Caco-2 (cell line): ENCODE results near the gene KIAA2012. TPM values are rescaled to one million over a fixed set of nuclear protein-coding genes. Genes with fewer than 3 reads are reported as not detected.

Source experiments
- BruUV-seq: library from RNA; stranded (reverse); fragments of 400-500 nt; replicated peaks from 2 replicates; lab custom pipeline; 2021; lab: Mats Ljungman, UMichigan
- CTCF ChIA-PET: fragments of 300-600 bp; sonication (Branson Sonifier 250); formaldehyde crosslinking; loops from one replicate; lab custom pipeline; 2022; ENCODE audit warnings: antibody characterized with exemption; lab: Charles Lee
- POLR2A ChIA-PET: fragments of 300-600 bp; sonication (Branson Sonifier 250); formaldehyde crosslinking; loops from one replicate; lab custom pipeline; 2022; ENCODE audit warnings: antibody characterized with exemption; lab: Charles Lee
- DNase-seq, 2 experiments: peaks; one replicate each; pipeline versions ENCODE4 v3.0.0 to v3.0.0-alpha.2; 2020 to 2022
- H3K27me3 ChIP-seq: replicated peaks from 2 replicates; pipeline ENCODE4 v1.6.0; 2011; ENCODE audit warnings: low read length; ENCODE audit not compliant: control insufficient read depth, insufficient read depth
- H3K36me3 ChIP-seq: 2 replicates; pipeline ENCODE4 v1.5.1; 2011; ENCODE audit warnings: low read length; ENCODE audit not compliant: control insufficient read depth, insufficient read depth
- H3K4me1 ChIP-seq: fragments of 250-450 bp; sonication (Bioruptor Pico); 2 replicates; pipeline ENCODE4 v1.5.1; 2020; ENCODE audit warnings: mild to moderate bottlenecking
- H3K4me3 ChIP-seq: 2 replicates; pipeline ENCODE4 v1.5.1; 2011; ENCODE audit warnings: low read depth, mild to moderate bottlenecking, control low read depth, low read length
- H3K9me3 ChIP-seq: fragments of 250-450 bp; sonication (Bioruptor Pico); 2 replicates; pipeline ENCODE4 v1.5.1; 2020; ENCODE audit warnings: mild to moderate bottlenecking, moderate library complexity
- H3K27ac Mint-ChIP-seq: one replicate; pipeline ENCODE4 v1.8.0; 2022; ENCODE audit warnings: mixed read lengths; ENCODE audit not compliant: unreplicated experiment
- H3K27me3 Mint-ChIP-seq: one replicate; pipeline ENCODE4 v1.8.0; 2022; ENCODE audit warnings: mixed read lengths; ENCODE audit not compliant: insufficient read depth, unreplicated experiment
- H3K36me3 Mint-ChIP-seq: one replicate; pipeline ENCODE4 v1.8.0; 2022; ENCODE audit warnings: mild to moderate bottlenecking, mixed read lengths; ENCODE audit not compliant: insufficient read depth, unreplicated experiment
- H3K4me1 Mint-ChIP-seq: one replicate; pipeline ENCODE4 v1.8.0; 2022; ENCODE audit warnings: low read depth, mixed read lengths; ENCODE audit not compliant: unreplicated experiment
- H3K4me3 Mint-ChIP-seq: one replicate; pipeline ENCODE4 v1.8.0; 2022; ENCODE audit warnings: mild to moderate bottlenecking, moderate library complexity, mixed read lengths; ENCODE audit not compliant: unreplicated experiment
- H3K9me3 Mint-ChIP-seq: one replicate; pipeline ENCODE4 v1.8.0; 2022; ENCODE audit warnings: mixed read lengths; ENCODE audit not compliant: unreplicated experiment
- intact Hi-C: fragments of 100-400 bp; cut with micrococcal nuclease; formaldehyde crosslinking; loops from one replicate; pipeline ENCODE4 v1.10.0; 2022; ENCODE audit not compliant: unreplicated experiment
- total RNA-seq: library from RNA; stranded (reverse); gene quantifications from 2 replicates; pipeline ENCODE4 v1.2.3, GENCODE V29; 2022
- TF ChIP-seq, protein P1 (sequence below), 2 experiments: fragments of 200-600 bp in 1 of 2; IDR thresholded peaks; 1 replicate in 1 of 2; 2 replicates in 1 of 2; pipeline versions ENCODE4 v1.5.1 to v1.8.0; 2011 to 2022; ENCODE audit warnings: antibody characterized with exemption in 1 of 2, control low read depth in 1 of 2, inconsistent platforms in 1 of 2, low read depth in 1 of 2, low read length in 1 of 2, mild to moderate bottlenecking in 1 of 2, moderate library complexity in 1 of 2; ENCODE audit not compliant: insufficient read depth in 1 of 2, severe bottlenecking in 1 of 2, unreplicated experiment in 1 of 2

KIAA2012 gene
- total RNA-seq, 1 experiment from 2014 or later: 0.27 TPM

DNA sequence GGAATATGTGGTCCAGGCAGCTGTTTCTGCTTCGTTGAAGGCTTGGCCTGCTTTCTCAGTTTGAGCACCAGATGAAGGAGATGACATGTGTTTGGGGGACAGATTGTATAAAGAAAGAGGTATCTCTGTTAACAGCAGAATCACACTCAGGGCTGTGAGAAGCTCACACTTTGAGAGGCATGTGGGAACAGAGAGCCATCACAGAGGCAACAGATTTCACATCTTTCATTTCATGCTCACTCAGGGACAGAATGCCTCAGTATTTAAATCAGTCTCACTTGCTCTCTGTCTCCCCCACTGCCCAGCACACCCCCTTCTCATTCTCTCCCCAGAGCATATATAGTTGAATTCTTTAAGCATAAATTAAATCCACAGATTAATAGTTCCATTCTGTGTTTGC lies 37.4 kb downstream of the KIAA2012 start:
- H3K27me3 Mint-ChIP-seq: no peaks in the 10 kb centered on the region
- H3K36me3 Mint-ChIP-seq: no peaks in the 10 kb centered on the region
- POLR2A ChIA-PET: no interaction called here
- CTCF ChIA-PET: interaction anchor here (0.7 kb wide), 1 partner anchor 10 kb away, joined by 3 read pairs; no protein-coding TSS in a partner anchor
- no peak for DNase-seq
- intact Hi-C loops: no loop called here
- no peak overlapping the region for H3K4me3 Mint-ChIP-seq
- Histone ChIP-seq H3K4me3 (no peak overlapping the region), H3K4me1 (peaks cover 12% of the 10 kb centered on the region), H3K27me3 (no peaks in the 10 kb centered on the region), H3K9me3 (no peaks in the 10 kb centered on the region), H3K36me3 (no peaks in the 10 kb centered on the region)
- H3K27ac Mint-ChIP-seq: no peak overlapping the region
- H3K9me3 Mint-ChIP-seq: no peaks in the 10 kb centered on the region
- TF ChIP-seq, protein P1, sequence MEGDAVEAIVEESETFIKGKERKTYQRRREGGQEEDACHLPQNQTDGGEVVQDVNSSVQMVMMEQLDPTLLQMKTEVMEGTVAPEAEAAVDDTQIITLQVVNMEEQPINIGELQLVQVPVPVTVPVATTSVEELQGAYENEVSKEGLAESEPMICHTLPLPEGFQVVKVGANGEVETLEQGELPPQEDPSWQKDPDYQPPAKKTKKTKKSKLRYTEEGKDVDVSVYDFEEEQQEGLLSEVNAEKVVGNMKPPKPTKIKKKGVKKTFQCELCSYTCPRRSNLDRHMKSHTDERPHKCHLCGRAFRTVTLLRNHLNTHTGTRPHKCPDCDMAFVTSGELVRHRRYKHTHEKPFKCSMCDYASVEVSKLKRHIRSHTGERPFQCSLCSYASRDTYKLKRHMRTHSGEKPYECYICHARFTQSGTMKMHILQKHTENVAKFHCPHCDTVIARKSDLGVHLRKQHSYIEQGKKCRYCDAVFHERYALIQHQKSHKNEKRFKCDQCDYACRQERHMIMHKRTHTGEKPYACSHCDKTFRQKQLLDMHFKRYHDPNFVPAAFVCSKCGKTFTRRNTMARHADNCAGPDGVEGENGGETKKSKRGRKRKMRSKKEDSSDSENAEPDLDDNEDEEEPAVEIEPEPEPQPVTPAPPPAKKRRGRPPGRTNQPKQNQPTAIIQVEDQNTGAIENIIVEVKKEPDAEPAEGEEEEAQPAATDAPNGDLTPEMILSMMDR (IDR thresholded peaks at IDR 0.05; ENCODE audit: insufficient read depth in 1 of 2, low read depth in 1 of 2, low read length in 1 of 2, severe bottlenecking in 1 of 2, unreplicated experiment in 1 of 2): no peak
- H3K4me1 Mint-ChIP-seq: peaks cover 12% of the 10 kb centered on the region
- BruUV-seq: no TSS peak

DNA sequence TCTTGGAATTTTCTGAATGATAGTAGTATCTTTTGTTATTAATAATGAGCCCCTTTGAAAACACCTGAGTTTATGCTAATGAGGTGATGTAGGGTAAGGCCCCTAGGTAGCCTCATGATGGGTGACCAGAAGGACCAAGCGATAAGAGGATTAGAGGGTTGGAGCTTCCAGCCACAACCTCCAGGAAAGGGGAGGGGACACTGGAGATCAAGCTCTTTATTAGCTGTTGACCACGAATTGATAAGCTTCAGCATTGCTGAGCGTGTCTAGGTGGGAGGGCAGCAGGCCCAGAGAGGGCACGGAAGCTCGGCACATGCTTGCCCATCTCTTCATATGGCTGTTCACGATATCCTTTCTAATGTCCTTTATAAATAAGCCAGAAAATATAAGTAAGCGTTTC lies 39.0 kb downstream of the KIAA2012 start:
- Histone ChIP-seq H3K27me3 (no peaks in the 10 kb centered on the region), H3K4me3 (no peak overlapping the region), H3K4me1 (peaks cover 19% of the 10 kb centered on the region), H3K36me3 (no peaks in the 10 kb centered on the region), H3K9me3 (no peaks in the 10 kb centered on the region)
- Mint-ChIP-seq H3K36me3 (no peaks in the 10 kb centered on the region), H3K27me3 (no peaks in the 10 kb centered on the region), H3K9me3 (no peaks in the 10 kb centered on the region), H3K27ac (no peak overlapping the region), H3K4me1 (peaks cover 26% of the 10 kb centered on the region), H3K4me3 (no peak overlapping the region)
- TF ChIP-seq, protein P1 (IDR thresholded peaks at IDR 0.05; ENCODE audit: insufficient read depth in 1 of 2, low read depth in 1 of 2, low read length in 1 of 2, severe bottlenecking in 1 of 2, unreplicated experiment in 1 of 2): no peak
- DNase-seq: no peak
- ChIA-PET POLR2A (no interaction called here), CTCF (no interaction called here)
- intact Hi-C loops: loop anchor here (2.0 kb wide), 1 partner anchor 23 kb away; no protein-coding TSS in a partner anchor
- BruUV-seq: no TSS peak

DNA sequence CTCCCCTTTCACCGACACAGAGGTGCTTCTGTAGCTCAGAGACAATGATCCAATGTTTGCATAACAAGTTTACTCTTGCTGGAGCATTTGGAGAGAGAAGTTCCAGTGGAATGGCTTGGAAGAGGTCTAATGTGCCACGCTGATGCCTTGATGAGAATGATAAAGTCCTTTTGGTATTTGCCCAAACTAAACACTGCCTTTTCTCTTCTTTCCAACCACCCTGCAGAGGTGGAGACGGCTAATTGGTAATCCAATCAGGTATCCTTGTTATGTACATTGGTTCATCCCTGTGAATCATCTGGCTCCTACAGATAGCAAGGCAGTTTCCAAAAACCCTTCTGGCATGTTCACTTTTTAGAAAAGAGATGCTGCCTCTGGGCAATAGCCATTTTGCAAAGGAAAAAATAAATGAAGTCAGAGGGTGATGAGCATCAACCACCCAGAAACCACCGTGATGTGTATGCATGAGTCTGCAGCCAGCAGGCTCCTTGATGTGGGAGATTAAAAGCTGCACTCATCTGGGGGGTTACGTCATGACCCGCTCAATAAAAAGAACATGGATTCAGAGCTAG lies 40.6 kb downstream of the KIAA2012 start:
- CTCF ChIA-PET: interaction anchor here (0.8 to 1.5 kb wide), 2 partner anchors 45 to 253 kb away, joined by 3 to 4 read pairs; no protein-coding TSS in a partner anchor
- Histone ChIP-seq H3K36me3 (no peaks in the 10 kb centered on the region), H3K4me1 (peaks cover 19% of the 10 kb centered on the region), H3K27me3 (no peaks in the 10 kb centered on the region), H3K4me3 (no peak overlapping the region), H3K9me3 (no peaks in the 10 kb centered on the region)
- BruUV-seq: no TSS peak
- H3K4me1 Mint-ChIP-seq: peaks cover 26% of the 10 kb centered on the region
- TF ChIP-seq, protein P1 (IDR thresholded peaks at IDR 0.05; ENCODE audit: insufficient read depth in 1 of 2, low read depth in 1 of 2, low read length in 1 of 2, severe bottlenecking in 1 of 2, unreplicated experiment in 1 of 2): no peak
- no peak overlapping the region for H3K4me3 Mint-ChIP-seq
- POLR2A ChIA-PET: no interaction called here
- intact Hi-C loops: loop anchor here (2.0 kb wide), 1 partner anchor 21 kb away; no protein-coding TSS in a partner anchor
- no peak overlapping the region for H3K27ac Mint-ChIP-seq
- H3K9me3 Mint-ChIP-seq: no peaks in the 10 kb centered on the region
- no peaks in the 10 kb centered on the region for H3K27me3 Mint-ChIP-seq
- no peak for DNase-seq
- no peaks in the 10 kb centered on the region for H3K36me3 Mint-ChIP-seq
